ENCODE data around the gene SH3GL3.

The SH3GL3 gene

GRCh38 chr15:83444936-83445335, 2.2 kb upstream of the SH3GL3 start:
- no peak overlapping the region for H3K27ac ChIP-seq
- DNase-seq (ENCODE audit: low spot score), result no peak
- H3K4me3 ChIP-seq, result no peak overlapping the region
- TF ChIP-seq, protein P1, sequence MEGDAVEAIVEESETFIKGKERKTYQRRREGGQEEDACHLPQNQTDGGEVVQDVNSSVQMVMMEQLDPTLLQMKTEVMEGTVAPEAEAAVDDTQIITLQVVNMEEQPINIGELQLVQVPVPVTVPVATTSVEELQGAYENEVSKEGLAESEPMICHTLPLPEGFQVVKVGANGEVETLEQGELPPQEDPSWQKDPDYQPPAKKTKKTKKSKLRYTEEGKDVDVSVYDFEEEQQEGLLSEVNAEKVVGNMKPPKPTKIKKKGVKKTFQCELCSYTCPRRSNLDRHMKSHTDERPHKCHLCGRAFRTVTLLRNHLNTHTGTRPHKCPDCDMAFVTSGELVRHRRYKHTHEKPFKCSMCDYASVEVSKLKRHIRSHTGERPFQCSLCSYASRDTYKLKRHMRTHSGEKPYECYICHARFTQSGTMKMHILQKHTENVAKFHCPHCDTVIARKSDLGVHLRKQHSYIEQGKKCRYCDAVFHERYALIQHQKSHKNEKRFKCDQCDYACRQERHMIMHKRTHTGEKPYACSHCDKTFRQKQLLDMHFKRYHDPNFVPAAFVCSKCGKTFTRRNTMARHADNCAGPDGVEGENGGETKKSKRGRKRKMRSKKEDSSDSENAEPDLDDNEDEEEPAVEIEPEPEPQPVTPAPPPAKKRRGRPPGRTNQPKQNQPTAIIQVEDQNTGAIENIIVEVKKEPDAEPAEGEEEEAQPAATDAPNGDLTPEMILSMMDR (IDR thresholded peaks at IDR 0.05), result no peak

DNA sequence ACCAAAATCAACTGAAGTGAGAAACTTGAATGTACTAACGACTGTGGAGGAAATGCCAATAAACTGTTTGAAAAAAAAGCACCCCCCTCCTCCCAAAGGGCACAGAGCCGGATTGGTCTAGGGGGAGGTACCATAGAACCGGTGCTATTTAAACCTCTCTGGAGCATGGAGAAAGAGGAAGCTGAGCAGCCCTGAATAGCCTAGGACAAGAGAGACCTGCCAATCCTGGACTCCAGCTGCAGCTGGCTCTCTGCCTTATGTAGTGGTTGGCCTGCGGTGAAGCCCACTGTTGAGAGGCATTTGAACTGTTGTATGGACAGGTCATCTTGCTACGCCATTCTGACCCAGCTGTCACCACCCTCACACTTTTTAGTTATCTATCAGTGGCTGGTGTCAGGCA, 1.5 kb upstream of the SH3GL3 start:
- no peak for DNase-seq (ENCODE audit: low spot score)
- TF ChIP-seq, protein P1 (IDR thresholded peaks at IDR 0.05), result no peak
- Histone ChIP-seq H3K27ac (no peak overlapping the region), H3K4me3 (no peak overlapping the region)

GRCh38 chr15:83446417-83446816, 724 bp upstream of the SH3GL3 start:
- Histone ChIP-seq H3K27ac (no peak overlapping the region), H3K4me3 (peak overlapping the region; percentile 69)
- no peak for DNase-seq (ENCODE audit: low spot score)
- TF ChIP-seq, protein P1 (IDR thresholded peaks at IDR 0.05), result no peak

DNA sequence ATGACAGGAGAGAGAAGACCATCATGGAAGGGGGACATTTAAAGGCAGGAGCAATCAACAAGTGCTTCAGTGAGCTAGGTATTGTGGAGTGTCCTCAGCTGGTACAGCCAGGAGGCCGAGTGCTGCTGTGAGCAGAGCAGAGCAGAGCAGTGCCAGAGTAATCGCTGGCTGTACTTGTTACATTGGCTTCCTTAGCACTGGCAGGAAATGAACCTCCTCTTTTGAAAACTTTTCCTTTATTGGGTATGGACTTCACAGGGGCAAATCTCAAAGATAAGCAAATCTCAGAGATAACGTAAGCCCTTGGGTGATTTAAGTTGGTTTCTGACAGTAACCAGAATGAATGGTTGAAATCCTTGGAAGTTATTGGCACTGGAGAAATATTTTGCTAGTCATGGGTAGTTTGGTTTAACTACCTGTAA, 2.1 kb downstream of the SH3GL3 start:
- no peak overlapping the region for H3K4me3 ChIP-seq
- TF ChIP-seq, protein P1 (IDR thresholded peaks at IDR 0.05), result no peak
- no peak overlapping the region for H3K27ac ChIP-seq
- no peak for DNase-seq (ENCODE audit: low spot score)

DNA sequence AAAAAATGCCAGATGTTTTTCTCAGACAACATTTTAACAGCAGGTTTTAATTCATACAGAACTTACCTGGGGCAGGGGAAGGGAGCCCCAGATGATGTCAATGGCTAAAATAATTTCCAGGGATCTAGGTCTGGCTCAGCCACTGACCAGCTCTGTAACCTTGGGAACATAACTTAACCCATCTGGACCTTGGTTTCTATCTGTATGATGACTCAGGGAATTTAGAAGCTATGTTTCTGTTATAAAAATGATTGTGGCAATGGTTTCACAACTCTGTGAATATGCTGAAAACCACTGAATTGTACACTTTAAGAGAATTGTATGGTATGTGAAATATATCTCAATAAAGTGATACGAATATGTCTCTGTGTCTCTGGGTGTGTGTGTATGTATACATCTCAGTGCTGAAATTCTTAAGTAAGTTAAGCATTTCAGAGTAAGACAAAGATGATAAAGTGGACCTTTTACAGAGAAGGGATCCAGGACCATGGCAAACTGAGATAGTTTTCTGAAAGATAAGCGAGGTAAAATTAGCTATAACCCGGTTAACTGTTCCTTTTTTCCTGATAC, 2.9 kb downstream of the SH3GL3 start:
- TF ChIP-seq, protein P1 (IDR thresholded peaks at IDR 0.05), result no peak
- Histone ChIP-seq H3K27ac (no peak overlapping the region), H3K4me3 (no peak overlapping the region)
- no peak for DNase-seq (ENCODE audit: low spot score)

DNA sequence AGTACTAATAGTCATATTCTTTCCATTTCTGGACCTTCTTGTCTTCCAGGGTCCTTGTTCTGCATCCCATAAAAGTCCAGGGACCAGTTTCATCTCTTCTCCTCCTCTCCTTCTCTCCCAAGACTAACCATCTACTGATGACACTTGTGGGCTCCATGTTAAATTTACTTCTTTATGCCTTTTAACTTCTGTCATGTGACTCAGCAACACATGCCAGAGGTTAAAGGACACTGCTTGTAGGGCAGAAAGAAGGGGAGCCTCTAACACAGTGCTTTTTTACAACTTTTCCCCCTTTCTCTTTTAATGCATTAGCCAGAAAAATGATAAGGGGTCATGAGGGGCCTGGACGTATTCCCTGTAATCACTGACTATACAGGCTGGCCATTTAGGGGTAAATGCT, 10.0 kb downstream of the SH3GL3 start:
- no peak for DNase-seq (ENCODE audit: low spot score)
- TF ChIP-seq, protein P1 (IDR thresholded peaks at IDR 0.05), result no peak
- Histone ChIP-seq H3K4me3 (no peak overlapping the region), H3K27ac (no peak overlapping the region)

GRCh38 chr15:83458381-83458780, 11.2 kb downstream of the SH3GL3 start:
- H3K4me3 ChIP-seq, result no peak overlapping the region
- TF ChIP-seq, protein P1 (IDR thresholded peaks at IDR 0.05), result no peak
- DNase-seq (ENCODE audit: low spot score), result no peak
- H3K27ac ChIP-seq, result no peak overlapping the region

All from coronary artery (tissue), 2 donors.